Nephron (organoid): Measurements from ENCODE around the gene RAI14.

Experiments used
- H3K27ac Mint-ChIP-seq, 3 experiments: 2 replicates each; pipeline ENCODE4 v1.8.0; 2020; ENCODE audit warnings: mixed read lengths in 3 of 3, mild to moderate bottlenecking in 2 of 3, moderate library complexity in 1 of 3
- H3K27me3 Mint-ChIP-seq: 2 replicates; pipeline ENCODE4 v1.8.0; 2021; ENCODE audit warnings: low read depth, mild to moderate bottlenecking, moderate library complexity, mixed read lengths
- H3K36me3 Mint-ChIP-seq: 2 replicates; pipeline ENCODE4 v1.8.0; 2020; ENCODE audit warnings: low read depth, mixed read lengths
- H3K4me1 Mint-ChIP-seq: 2 replicates; pipeline ENCODE4 v1.8.0; 2020; ENCODE audit warnings: mixed read lengths
- H3K4me3 Mint-ChIP-seq, 3 experiments: 2 replicates each; pipeline ENCODE4 v1.8.0; 2020; ENCODE audit warnings: mild to moderate bottlenecking in 3 of 3, mixed read lengths in 3 of 3, moderate library complexity in 2 of 3
- H3K9me3 Mint-ChIP-seq: 2 replicates; pipeline ENCODE4 v1.8.0; 2020; ENCODE audit warnings: mixed read lengths
- TF ChIP-seq, protein P1 (sequence below), 3 experiments: fragments of 200-600 bp; sonication (generic); IDR thresholded peaks; one replicate each; pipeline ENCODE4 v1.5.0; 2021; ENCODE audit warnings: antibody characterized with exemption in 3 of 3; ENCODE audit not compliant: unreplicated experiment in 3 of 3

Gene RAI14

DNA sequence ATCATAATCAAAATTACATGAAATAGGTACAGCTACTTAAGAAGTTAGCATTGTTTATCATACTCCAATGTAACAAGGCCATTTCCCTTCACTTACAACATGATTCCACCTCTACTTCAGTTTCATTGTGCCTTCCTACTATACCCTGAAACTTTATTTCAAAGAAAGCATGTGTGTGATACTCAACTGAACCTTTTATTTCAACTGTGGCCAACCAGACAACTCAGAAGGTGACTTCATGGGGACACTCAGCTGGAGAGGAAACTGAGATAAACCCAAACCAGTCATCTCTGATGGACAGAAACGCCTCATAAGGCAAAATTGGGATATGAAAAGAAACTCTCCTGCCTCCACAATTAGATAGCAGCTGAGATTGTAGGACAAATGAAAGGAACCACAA, 177.0 kb downstream of the RAI14 start:
- TF ChIP-seq, protein P1, sequence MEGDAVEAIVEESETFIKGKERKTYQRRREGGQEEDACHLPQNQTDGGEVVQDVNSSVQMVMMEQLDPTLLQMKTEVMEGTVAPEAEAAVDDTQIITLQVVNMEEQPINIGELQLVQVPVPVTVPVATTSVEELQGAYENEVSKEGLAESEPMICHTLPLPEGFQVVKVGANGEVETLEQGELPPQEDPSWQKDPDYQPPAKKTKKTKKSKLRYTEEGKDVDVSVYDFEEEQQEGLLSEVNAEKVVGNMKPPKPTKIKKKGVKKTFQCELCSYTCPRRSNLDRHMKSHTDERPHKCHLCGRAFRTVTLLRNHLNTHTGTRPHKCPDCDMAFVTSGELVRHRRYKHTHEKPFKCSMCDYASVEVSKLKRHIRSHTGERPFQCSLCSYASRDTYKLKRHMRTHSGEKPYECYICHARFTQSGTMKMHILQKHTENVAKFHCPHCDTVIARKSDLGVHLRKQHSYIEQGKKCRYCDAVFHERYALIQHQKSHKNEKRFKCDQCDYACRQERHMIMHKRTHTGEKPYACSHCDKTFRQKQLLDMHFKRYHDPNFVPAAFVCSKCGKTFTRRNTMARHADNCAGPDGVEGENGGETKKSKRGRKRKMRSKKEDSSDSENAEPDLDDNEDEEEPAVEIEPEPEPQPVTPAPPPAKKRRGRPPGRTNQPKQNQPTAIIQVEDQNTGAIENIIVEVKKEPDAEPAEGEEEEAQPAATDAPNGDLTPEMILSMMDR (IDR thresholded peaks at IDR 0.05; ENCODE audit: unreplicated experiment in 3 of 3): no peak
- H3K27me3 Mint-ChIP-seq: no peaks in the 10 kb centered on the region
- peak overlapping the region in 1 of 3 experiments; percentile 44 for H3K27ac Mint-ChIP-seq
- peaks cover 48% of the 10 kb centered on the region for H3K36me3 Mint-ChIP-seq
- H3K9me3 Mint-ChIP-seq: no peaks in the 10 kb centered on the region
- H3K4me1 Mint-ChIP-seq: peaks cover 5% of the 10 kb centered on the region
- no peak overlapping the region for H3K4me3 Mint-ChIP-seq

DNA sequence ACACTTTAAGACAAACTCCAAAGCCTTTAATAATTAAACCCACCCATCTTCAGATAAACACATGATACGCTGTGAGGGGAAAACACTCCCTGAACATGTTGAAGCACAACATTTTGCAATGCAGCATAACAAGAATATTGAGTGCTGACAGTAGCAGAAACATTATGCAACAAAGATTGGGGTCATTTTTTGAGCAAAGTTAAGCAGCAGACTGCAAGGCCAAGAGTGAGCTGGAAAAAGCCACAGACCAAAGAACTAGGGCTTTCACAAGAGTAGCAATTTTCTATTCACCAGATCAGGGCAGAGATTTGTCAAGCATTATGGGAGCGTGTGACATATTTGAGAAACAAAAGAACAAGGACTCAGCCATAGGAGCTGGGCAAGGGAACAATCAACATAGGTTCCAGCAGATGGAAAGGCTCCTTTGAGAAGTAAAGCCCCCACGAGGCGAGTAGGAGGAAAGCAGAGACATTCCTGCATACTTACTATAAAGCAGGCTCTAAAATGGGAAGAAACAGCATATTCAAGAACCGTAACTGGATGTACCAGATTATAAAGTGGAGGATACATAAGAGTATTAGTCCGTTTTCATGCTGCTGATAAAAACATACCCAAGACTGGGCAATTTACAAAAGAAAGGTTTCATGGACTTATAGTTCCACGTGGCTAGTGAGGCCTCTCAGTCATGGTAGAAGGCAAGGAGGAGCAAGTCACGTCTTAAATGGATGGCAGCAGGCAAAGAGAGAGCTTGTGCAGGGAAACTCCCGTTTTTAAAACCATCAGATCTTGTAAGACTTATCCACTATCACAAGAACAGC, 178.1 kb downstream of the RAI14 start:
- H3K4me3 Mint-ChIP-seq: peak overlapping the region in 1 of 3 experiments; percentile 16
- H3K36me3 Mint-ChIP-seq: peaks cover 43% of the 10 kb centered on the region
- peak overlapping the region in 2 of 3 experiments; percentile 2 to 35 for H3K27ac Mint-ChIP-seq
- H3K27me3 Mint-ChIP-seq: no peaks in the 10 kb centered on the region
- peaks cover 11% of the 10 kb centered on the region for H3K4me1 Mint-ChIP-seq
- TF ChIP-seq, protein P1 (IDR thresholded peaks at IDR 0.05; ENCODE audit: unreplicated experiment in 3 of 3): no peak
- no peaks in the 10 kb centered on the region for H3K9me3 Mint-ChIP-seq

GRCh38 chr5:34834794-34835089, 178.6 kb downstream of the RAI14 start:
- H3K36me3 Mint-ChIP-seq: peaks cover 38% of the 10 kb centered on the region
- TF ChIP-seq, protein P1 (IDR thresholded peaks at IDR 0.05; ENCODE audit: unreplicated experiment in 3 of 3): no peak
- no peak overlapping the region for H3K27ac Mint-ChIP-seq
- peak overlapping the region in 1 of 3 experiments; percentile 16 for H3K4me3 Mint-ChIP-seq
- no peaks in the 10 kb centered on the region for H3K27me3 Mint-ChIP-seq
- peaks cover 14% of the 10 kb centered on the region for H3K4me1 Mint-ChIP-seq
- no peaks in the 10 kb centered on the region for H3K9me3 Mint-ChIP-seq

DNA sequence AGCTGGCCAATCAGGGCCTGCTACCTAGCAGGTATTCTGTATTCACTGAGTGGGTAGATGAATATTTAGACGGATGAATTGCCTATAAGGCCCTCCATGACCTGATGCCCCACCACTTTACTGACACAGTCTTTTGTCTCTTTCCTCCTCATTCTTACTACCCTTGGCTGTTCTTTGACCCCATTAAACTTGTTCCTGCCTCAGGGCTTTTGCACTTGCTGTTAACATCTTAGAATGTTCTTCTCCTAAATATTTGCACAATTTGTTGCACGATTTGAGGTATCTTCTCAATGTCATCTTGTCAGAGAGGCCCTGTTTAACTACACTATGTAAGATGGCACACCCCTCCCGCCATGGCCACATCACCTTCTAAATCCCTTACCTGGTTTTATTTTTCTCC, 179.5 kb downstream of the RAI14 start:
- Mint-ChIP-seq H3K27me3 (no peaks in the 10 kb centered on the region), H3K27ac (peak overlapping the region in 1 of 3 experiments; percentile 11), H3K4me3 (no peak overlapping the region), H3K9me3 (no peaks in the 10 kb centered on the region), H3K36me3 (peaks cover 32% of the 10 kb centered on the region), H3K4me1 (peaks cover 14% of the 10 kb centered on the region)
- TF ChIP-seq, protein P1 (IDR thresholded peaks at IDR 0.05; ENCODE audit: unreplicated experiment in 3 of 3): no peak

- Mint-ChIP-seq H3K4me1 (peaks cover 15% of the 10 kb centered on the region), H3K4me3 (peak within 1 kb of the TSS; percentile 93 to 97 (median 95)), H3K36me3 (peaks cover 7% of the 10 kb centered on the region), H3K27ac (peak within 1 kb of the TSS; percentile 93 to 95 (median 94)), H3K27me3 (no peaks in the 10 kb centered on the region), H3K9me3 (no peaks in the 10 kb centered on the region)
- TF ChIP-seq, protein P1 (IDR thresholded peaks at IDR 0.05; ENCODE audit: unreplicated experiment in 3 of 3): no peak
Measured at GRCh38 chr5:34838785-34839714, 182.9 kb downstream of the RAI14 start, which contains the start of gene TTC23L. TTC23L (plus strand) TSS chr5:34839164; CDS start chr5:34840672, 1,508 bp downstream.
